ENCODE results near the gene VSTM5.
"Not testable (repeated sequence)": the region's sequence is repeated elsewhere in the genome, so short reads cannot be mapped to it uniquely, and the experiment has no call there.

The VSTM5 gene

DNA sequence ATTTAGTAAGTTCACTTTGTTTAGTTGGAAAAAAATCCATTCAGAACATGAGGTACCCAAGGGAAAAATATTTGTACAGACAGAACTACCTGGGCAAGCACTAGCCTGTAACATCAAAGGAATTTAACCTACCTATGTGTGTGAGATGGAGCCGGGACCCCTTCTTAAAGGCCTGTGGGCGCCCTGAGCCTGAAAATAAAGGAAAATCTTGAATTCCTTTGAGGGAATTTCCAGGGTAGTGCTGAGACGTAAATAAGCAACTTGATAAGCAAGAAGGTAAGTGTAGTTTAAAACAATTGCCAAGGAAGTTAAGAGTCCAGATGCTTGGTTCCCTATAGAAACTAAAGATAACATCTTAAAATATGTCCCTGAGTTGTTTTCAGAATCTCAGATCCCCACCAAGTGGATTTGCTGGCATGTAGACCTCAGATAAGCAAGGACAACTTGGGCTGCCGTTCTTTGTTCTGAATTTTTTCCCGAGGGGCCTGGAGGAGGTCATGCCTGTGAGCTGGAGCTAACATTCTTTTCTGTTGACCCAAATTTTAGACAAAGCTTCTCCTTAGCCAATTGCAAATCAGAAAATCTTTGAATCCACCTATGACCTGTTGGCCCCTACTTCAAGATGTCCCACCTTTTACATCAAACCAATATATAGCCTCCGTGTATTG is 35.3 kb downstream of the VSTM5 start:
- in situ Hi-C loops (cut with HindIII; ENCODE audit: low pct_unique_long_range_greater_than_20kb, low sequenced_read_pairs) = no loop called here
- no peak for DNase-seq (ENCODE audit: low read depth in 1 of 2, low spot score in 1 of 2)
- no peak for TF ChIP-seq JUND (IDR thresholded peaks at IDR 0.05; ENCODE audit: low read depth)

DNA sequence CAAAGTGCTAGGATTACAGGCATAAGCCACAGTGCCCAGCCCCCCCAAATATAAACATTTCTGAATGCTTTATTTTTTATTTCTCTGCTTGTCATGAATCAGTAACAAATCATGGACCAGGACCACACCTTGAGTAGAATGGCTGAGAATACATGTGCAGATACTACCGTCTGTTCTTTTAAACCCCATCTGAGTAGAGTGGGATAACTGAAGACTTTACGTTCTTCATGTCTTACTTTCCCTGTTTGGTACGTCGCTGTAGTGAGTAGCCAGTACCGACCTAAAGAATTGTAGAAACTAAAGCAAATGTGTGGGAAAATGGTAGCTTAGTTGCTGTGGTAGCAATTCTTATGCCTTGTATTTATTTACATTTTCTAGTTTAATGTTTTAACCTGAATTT is 36.4 kb downstream of the VSTM5 start:
- DNase-seq (ENCODE audit: low read depth in 1 of 2, low spot score in 1 of 2) = no peak
- in situ Hi-C loops (cut with HindIII; ENCODE audit: low pct_unique_long_range_greater_than_20kb, low sequenced_read_pairs) = no loop called here
- TF ChIP-seq JUND (IDR thresholded peaks at IDR 0.05; ENCODE audit: low read depth) = no peak

DNA sequence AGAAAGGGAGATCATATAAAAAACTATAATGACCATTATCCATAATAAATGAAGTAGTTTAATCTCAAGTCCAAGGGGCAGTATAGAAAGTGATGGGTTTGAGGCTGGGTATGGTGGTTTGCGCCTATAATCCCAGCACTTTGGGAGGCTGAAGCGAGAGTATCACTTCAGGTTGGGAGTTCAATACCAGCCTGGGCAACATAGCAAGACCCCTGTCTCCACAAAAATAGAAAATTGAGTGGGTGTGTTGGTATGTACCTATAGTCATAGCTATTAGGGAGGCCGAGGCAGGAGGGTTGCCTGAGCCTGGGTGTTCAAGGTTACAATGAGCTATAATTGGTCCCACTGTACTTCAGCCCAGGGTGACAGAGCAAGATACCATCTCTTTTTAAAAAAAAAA is 42.4 kb downstream of the VSTM5 start:
- no peak for DNase-seq (ENCODE audit: low read depth in 1 of 2, low spot score in 1 of 2)
- in situ Hi-C loops (cut with HindIII; ENCODE audit: low pct_unique_long_range_greater_than_20kb, low sequenced_read_pairs) = no loop called here
- TF ChIP-seq JUND (IDR thresholded peaks at IDR 0.05; ENCODE audit: low read depth) = no peak

GRCh38 chr11:93804879-93805278 is 45.5 kb downstream of the VSTM5 start:
- no peak for TF ChIP-seq JUND (IDR thresholded peaks at IDR 0.05; ENCODE audit: low read depth)
- in situ Hi-C loops (cut with HindIII; ENCODE audit: low pct_unique_long_range_greater_than_20kb, low sequenced_read_pairs) = no loop called here
- DNase-seq (ENCODE audit: low read depth in 1 of 2, low spot score in 1 of 2) = no peak

- no peak for DNase-seq (ENCODE audit: low read depth in 1 of 2, low spot score in 1 of 2)
- no peak for TF ChIP-seq JUND (IDR thresholded peaks at IDR 0.05; ENCODE audit: low read depth)
- in situ Hi-C loops (cut with HindIII; ENCODE audit: low pct_unique_long_range_greater_than_20kb, low sequenced_read_pairs) = no loop called here
These were observed 49.1 kb downstream of the VSTM5 start for GRCh38 chr11:93801366-93801765.

DNA sequence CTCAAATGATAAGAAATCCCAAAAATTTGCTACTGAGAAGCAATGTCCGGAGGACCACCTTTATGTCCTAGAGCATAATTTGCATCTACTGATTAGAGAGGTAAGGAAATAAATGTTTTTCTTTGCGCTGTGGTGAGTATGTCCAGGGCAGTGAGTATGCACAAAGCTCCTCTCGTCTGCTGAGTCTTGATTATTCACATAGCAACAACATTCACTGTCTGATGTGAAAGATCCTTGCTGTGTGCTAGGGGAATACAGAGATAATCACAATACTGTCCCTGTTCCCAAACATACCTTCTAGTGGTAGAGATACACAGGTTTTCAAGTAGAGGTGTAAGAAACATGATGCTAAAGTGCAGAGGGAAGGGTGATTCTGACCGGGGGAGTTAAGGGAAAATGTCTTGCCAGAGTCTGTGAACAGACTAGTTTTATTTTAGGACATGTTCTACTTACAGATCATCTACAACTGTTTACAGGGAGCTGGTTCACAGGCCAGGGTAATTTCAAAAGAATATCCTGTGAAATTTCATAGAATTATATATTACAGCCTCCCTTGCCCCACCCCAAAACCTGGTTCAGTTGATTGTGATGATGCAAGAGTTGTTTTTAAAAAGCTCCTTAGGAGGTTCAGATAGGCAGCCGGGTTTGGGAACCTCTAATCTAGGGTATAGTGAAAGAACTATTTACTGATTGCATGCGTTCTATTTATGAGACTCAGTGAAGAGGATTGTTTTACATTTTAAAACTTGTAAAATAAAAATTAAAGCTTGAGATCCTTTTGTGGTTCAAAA is 53.8 kb downstream of the VSTM5 start:
- DNase-seq (ENCODE audit: low read depth in 1 of 2, low spot score in 1 of 2) = no peak
- in situ Hi-C loops (cut with HindIII; ENCODE audit: low pct_unique_long_range_greater_than_20kb, low sequenced_read_pairs) = no loop called here
- TF ChIP-seq JUND (IDR thresholded peaks at IDR 0.05; ENCODE audit: low read depth) = no peak

GRCh38 chr11:93791493-93791892 is 58.9 kb downstream of the VSTM5 start:
- in situ Hi-C loops (cut with HindIII; ENCODE audit: low pct_unique_long_range_greater_than_20kb, low sequenced_read_pairs) = no loop called here
- no peak for DNase-seq (ENCODE audit: low read depth in 1 of 2, low spot score in 1 of 2)
- no peak for TF ChIP-seq JUND (IDR thresholded peaks at IDR 0.05; ENCODE audit: low read depth)

DNA sequence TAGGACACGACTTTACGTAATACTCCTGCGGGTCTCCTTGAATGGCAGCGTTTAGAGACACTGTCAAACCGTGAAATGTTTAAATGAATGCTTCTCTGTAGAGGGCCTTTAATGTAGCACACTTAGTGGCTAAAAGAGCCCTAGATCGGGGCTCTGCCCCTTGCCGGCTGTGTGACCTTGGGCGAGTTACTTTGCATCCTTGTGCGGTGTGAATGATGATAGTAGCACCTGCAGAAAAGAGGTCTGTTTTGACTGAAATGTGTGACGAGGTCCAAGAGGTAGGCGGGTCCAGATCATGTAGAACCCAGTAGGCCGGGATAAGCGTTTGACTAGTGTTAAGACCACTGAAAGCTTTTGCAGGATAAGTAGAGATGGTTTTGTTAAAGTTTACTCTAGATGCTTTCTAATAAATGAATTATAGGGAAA is 65.5 kb downstream of the VSTM5 start:
- no peak for DNase-seq (ENCODE audit: low read depth in 1 of 2, low spot score in 1 of 2)
- no peak for TF ChIP-seq JUND (IDR thresholded peaks at IDR 0.05; ENCODE audit: low read depth)
- in situ Hi-C loops (cut with HindIII; ENCODE audit: low pct_unique_long_range_greater_than_20kb, low sequenced_read_pairs) = no loop called here

GRCh38 chr11:93784145-93784934 is 66.1 kb downstream of the VSTM5 start, which contains the start of gene MED17:
Gene MED17 (plus strand): TSS chr11:93784282. CDS start chr11:93784514, 232 bp downstream.
- in situ Hi-C loops (cut with HindIII; ENCODE audit: low pct_unique_long_range_greater_than_20kb, low sequenced_read_pairs) = no loop called here
- peak; percentile 96 to 97 for DNase-seq (ENCODE audit: low read depth in 1 of 2, low spot score in 1 of 2)
- no peak for TF ChIP-seq JUND (IDR thresholded peaks at IDR 0.05; ENCODE audit: low read depth)

- DNase-seq (ENCODE audit: low read depth in 1 of 2, low spot score in 1 of 2) = no peak
- no peak for TF ChIP-seq JUND (IDR thresholded peaks at IDR 0.05; ENCODE audit: low read depth)
- in situ Hi-C loops (cut with HindIII; ENCODE audit: low pct_unique_long_range_greater_than_20kb, low sequenced_read_pairs) = no loop called here
These were observed 66.7 kb downstream of the VSTM5 start for GRCh38 chr11:93783765-93784144.

GRCh38 chr11:93783362-93783761 is 67.1 kb downstream of the VSTM5 start:
- in situ Hi-C loops (cut with HindIII; ENCODE audit: low pct_unique_long_range_greater_than_20kb, low sequenced_read_pairs) = no loop called here

GRCh38 chr11:93775289-93775688 is 75.1 kb downstream of the VSTM5 start:
- in situ Hi-C loops (cut with HindIII; ENCODE audit: low pct_unique_long_range_greater_than_20kb, low sequenced_read_pairs) = no loop called here
- DNase-seq (ENCODE audit: low read depth in 1 of 2, low spot score in 1 of 2) = peak in 1 of 2 experiments; percentile 9
- no peak for TF ChIP-seq JUND (IDR thresholded peaks at IDR 0.05; ENCODE audit: low read depth)

More at GRCh38 chr11:93783362-93783761, 67.1 kb downstream of the VSTM5 start:
- DNase-seq (ENCODE audit: low read depth in 1 of 2, low spot score in 1 of 2) = no peak
- no peak for TF ChIP-seq JUND (IDR thresholded peaks at IDR 0.05; ENCODE audit: low read depth)

- in situ Hi-C loops (cut with HindIII; ENCODE audit: low pct_unique_long_range_greater_than_20kb, low sequenced_read_pairs); DNase-seq (ENCODE audit: low read depth in 1 of 2, low spot score in 1 of 2): not testable (repeated sequence)
These were observed 75.9 kb downstream of the VSTM5 start for GRCh38 chr11:93774560-93774959.
